Endothelial cell of umbilical vein (primary cell): ENCODE data around the gene ECT2.

ENCODE experiments used
- CTCF ChIP-seq, 2 donors: IDR thresholded peaks; 1 replicate in 1 of 2; 2 replicates in 1 of 2; pipeline ENCODE4 v1.5.1; 2011; ENCODE audit warnings: low read length in 2 of 2, mild to moderate bottlenecking in 2 of 2, moderate library complexity in 2 of 2, control low read depth in 1 of 2, inconsistent platforms in 1 of 2, low read depth in 1 of 2; ENCODE audit not compliant: insufficient read depth in 1 of 2; ENCODE audit errors: extremely low read depth in 1 of 2
- EZH2 ChIP-seq: IDR thresholded peaks from 2 replicates; pipeline ENCODE4 v1.6.1; 2012; ENCODE audit warnings: borderline replicate concordance, low read depth, mild to moderate bottlenecking, moderate library complexity, low read length, inconsistent platforms; ENCODE audit not compliant: severe bottlenecking
- FOS ChIP-seq: IDR thresholded peaks from 2 replicates; pipeline ENCODE4 v1.6.1; 2011; ENCODE audit warnings: mild to moderate bottlenecking, low read length, moderate library complexity, borderline replicate concordance; ENCODE audit not compliant: insufficient read depth
- JUN ChIP-seq: IDR thresholded peaks from 2 replicates; pipeline ENCODE4 v1.6.1; 2011; ENCODE audit warnings: borderline replicate concordance, low read depth; ENCODE audit not compliant: insufficient read length, insufficient read depth
- MAX ChIP-seq: IDR thresholded peaks from 2 replicates; pipeline ENCODE4 v1.6.1; 2011; ENCODE audit not compliant: insufficient read depth, insufficient read length
- MYC ChIP-seq: IDR thresholded peaks from one replicate; pipeline ENCODE4 v1.6.1; 2011; ENCODE audit warnings: mild to moderate bottlenecking, low read depth, low read length
- POLR2A ChIP-seq: IDR thresholded peaks from 2 replicates; pipeline ENCODE4 v1.6.1; 2012; ENCODE audit warnings: low read depth, mild to moderate bottlenecking, control low read depth, low read length
- POLR2AphosphoS5 ChIP-seq: IDR thresholded peaks from 2 replicates; pipeline ENCODE4 v1.6.1; 2012; ENCODE audit warnings: low read depth, mild to moderate bottlenecking, control low read depth, low read length, moderate library complexity; ENCODE audit not compliant: insufficient read depth

GRCh38 chr3:172751175-172751704 is 714 bp downstream of the ECT2 start:
- TF ChIP-seq CTCF (IDR thresholded peaks at IDR 0.05; ENCODE audit: extremely low read depth in 1 of 2, insufficient read depth in 1 of 2, low read depth in 1 of 2, low read length in 2 of 2) = no peak
- TF ChIP-seq POLR2A = no peak
- TF ChIP-seq EZH2 = no peak
- no peak for TF ChIP-seq POLR2AphosphoS5
- no peak for TF ChIP-seq MAX
- TF ChIP-seq MYC = no peak
- no peak for TF ChIP-seq JUN
- no peak for TF ChIP-seq FOS
